Measurements from ENCODE around the gene KLHL8.
"Not testable (repeated sequence)": the region's sequence is repeated elsewhere in the genome, so short reads cannot be mapped to it uniquely, and the experiment has no call there.

KLHL8 gene

DNA sequence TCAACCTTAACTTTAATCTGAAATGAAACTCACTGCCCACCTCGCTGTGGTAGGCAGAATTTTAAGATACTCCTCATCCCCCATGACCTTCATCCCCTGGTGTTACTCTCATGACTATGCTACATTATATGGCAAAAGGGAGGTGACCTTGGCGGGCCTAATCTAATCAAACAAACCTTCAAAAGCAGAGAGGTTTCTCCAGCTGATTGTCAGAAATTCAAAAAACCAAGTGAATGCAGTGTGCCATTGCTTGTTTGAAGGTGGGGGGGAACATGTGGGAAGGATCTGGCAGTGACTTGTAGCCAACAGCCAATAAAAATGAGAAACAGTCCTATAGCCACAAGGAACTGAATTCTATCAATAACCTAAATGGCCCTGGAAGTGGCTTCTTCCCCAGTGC, 48.5 kb downstream of the KLHL8 start:
- no peak for DNase-seq

DNA sequence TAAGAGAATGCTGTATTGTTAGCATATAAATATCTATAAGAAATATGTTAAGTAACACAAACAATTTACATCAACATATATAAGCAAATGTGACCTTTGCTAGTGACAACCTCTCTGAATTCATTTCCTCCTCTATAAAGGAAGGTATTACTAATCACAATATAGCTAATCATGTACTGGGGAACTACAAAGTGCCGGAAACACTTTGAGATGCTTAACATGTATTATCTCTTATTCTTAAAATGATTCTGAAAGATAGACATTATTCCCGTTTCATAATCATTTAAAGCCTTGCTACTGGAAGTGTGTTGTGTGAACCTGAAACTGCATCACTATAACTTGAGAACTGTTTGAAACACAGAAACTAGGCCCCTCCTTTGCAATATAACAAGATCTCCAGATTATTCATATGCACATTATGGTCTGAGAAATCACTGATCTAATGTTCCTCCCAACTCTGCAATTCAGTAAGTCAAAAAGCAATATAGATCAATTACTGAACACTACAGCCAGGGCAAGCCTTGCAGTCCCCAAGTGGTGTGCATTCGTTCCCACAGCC, 54.0 kb downstream of the KLHL8 start:
- peak in 1 of 5 donors; percentile 11 for DNase-seq

DNA sequence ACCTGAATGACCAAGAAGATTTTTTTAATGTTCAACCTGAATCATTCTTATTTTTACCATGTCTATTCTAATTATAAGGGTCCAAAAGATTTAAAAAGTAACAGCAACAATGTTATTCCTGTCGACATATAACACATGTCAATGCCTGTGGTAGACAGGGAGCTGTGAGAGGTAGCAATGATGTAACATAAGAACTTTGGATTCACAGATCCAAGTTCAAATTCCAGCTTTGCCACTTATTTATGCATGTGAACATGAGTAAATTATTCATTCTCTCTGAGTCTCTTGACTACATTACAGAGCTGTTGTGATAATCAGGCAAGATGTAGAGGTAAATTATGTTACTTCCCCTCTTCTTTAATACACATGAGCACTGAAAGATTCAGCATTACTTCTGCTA, 54.5 kb downstream of the KLHL8 start:
- DNase-seq, result no peak

DNA sequence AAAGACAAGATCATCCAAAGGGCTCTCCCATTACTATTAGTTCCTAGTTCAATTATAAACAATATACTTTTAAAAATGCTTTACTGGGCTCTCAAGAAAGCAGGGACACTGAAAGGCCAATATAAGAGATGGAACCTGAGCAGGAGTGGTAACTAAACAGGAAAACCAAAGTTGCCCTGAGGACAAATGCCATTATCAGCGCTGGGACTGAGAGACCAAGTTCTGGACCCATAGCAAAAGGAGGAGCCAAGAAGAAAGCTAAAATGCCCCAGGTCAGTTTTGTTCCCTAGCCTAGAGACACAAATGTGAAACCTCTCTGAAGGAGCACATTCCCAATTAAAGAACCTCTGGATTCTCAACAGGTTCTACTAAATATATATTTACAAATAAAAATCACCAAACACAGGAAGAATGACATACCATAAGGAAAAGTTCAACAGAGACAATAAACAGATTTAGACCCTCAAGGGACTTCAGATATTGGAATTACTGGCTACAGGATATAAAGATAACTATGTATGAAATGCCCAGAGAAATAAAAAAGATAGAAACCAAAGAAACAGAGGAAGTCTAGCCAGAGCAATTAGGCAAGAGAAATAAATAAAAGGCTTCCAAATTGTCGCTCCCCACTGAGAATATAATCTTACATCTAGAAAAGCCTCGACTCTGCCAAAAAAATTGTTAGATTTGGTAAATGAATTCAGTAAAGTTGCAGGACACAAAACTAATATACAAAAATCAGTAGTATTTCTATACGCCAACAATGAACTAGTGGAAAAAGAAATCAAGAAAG, 67.1 kb downstream of the KLHL8 start:
- DNase-seq, result no peak

DNA sequence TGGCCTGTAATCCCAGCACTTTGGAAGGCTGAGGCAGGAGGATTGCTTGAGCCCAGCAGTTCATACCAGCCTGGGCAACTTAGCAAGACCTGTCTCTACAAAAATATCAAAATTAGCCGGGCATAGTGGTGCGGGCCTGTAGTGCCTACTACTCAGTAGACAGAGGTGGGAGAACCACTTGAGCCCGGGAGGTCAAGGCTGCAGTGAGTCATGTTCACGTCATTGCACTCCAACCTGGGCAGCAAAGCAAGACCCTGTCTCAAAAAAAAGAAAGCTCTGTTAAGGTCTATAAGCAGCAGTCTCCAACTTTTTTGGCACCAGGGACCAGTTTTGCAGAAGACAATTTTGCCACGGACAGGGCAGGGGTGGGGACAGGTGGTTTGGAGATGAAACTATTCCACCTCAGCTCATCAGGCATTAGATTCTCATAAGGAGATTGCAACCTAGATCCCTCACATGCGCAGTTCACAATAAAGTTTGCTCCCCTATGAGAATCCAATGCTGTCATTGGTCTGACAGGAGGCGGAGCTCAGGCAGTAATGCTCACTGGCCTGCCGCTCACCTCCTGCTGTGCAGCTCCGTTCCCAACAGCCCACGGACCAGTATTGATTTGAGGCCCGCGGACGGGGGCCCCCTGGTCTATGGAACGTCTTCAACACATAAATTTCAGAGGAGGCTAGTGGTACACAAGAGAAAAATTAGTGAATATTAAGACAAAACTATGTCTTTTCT, 67.9 kb downstream of the KLHL8 start:
- no peak for DNase-seq

DNA sequence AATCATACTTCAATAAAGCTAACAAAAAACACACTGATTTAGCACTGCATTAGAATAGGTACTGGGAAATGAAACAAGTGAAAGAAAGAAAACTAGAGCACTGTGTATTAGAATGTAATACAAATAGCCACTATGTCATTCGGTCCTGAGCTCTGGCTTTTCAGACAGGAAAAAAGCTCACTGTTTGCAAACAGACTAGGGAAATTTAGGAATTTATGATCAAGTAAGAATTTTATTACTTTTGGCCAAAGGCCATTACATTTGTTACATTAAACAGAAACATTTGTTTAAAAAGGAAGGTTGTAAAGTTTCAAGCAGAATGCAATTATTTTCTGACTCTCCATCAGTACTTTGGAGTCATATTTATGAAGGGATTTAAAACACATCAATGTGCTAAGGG, 68.7 kb downstream of the KLHL8 start:
- DNase-seq, result no peak

DNA sequence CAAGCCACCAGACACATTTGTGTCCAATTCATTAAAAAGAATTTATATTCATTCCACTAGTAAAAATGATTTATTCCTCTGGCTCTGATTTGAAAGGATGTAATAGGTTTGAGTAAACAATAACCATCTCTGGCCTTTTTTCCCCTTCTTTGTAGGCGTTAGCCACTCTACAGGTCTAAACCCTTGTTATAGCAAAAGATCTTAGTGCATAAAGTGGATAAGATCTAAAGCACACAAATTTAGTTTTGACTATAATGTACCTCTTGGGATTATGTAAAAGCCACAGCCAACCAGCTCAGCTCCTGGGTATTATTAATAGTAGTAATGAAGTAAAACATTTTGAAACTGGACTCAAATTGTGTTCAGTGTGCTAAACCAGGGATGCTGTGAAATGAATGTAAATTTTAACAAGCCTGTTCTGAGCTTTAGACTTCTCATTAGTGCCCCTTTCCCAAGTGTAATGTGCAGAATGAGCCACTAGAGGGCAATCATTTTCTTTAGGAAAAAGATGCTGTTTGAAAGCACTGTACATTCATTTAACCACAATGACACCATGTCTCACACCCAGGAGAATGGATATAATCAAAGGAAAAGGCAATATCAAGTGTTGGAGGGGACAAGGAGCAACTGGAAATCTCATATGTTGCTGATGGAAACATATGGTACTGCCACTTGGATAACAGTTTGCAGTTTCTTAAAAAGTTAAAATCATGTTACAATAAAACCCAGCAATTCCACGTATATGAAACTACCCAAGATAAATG, 69.7 kb downstream of the KLHL8 start:
- peak in 4 of 5 donors; percentile 11 to 68 (median 38) for DNase-seq

DNA sequence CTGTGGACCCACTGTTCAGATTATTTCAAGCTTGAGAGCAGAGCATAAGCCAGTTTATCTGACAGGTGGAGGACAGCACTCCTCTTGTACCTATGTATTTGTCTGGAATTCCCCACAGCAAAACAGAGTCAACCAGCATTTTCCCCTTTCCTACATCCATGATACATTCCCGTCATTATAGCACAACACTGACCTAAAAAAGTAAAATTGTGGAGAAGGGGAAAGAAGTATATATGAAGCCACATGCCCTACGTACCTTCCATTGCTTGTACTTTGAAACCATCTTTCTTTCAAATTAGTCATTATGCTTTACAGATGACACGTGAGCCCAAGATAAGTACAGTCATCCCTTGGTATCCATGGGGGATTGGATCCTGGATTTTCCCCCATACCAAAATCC, 73.3 kb downstream of the KLHL8 start:
- DNase-seq, result no peak

DNA sequence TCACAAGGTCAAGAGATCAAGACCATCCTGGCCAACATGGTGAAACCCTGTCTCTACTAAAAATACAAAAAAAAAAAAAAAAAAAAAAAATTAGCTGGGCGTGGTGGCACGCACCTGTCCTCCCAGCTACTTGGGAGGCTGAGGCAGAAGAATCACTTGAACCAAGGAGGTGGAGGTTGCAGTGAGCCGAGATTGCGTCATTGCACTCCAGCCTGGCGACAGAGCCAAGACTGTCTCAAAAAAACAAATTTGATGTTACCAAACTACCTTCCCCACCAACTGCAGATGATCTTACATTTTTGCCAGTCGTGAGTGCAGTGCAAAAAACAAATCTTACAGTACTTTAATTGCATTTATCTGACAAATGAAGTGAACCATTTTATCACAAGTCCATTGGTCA, 74.5 kb downstream of the KLHL8 start:
- not testable (repeated sequence) for DNase-seq

DNA sequence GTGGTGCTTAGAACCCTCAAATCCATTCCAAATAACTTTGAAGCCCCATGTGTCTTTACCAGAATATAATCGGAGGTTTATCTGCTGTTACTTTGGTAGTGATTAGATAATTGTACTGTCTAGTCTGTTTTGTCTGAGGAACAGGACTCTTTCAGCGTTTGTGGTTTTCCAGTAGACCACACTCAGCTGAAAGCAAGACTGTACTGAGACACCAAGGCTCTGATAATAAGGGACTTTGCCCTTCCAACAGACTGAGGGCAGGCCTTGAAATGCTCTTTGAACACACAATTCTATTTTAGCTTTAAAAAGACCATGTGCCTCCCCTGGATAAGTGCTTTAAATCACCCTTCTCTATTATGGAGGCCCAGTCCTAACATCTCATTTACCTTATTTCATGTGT, 76.1 kb downstream of the KLHL8 start:
- DNase-seq, result no peak

DNA sequence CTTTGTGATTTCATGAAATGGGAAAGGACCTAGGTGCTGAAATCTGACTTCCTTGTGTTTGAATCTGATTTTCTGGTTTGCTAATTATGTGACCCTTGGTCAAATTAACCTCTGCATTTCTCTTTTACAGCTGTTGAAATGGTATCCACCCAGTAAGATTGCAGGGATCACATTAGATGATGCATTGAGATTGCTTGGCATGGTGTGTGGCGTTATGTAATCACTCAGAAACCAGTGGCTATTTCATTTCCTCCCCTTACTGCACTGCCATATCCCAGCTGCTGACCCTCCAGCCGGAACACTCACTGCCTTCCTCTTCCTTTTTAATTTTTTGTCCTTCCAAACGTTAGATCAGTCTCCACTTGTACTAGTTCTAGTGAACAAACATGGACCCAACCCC, 79.0 kb downstream of the KLHL8 start:
- DNase-seq, result no peak

DNA sequence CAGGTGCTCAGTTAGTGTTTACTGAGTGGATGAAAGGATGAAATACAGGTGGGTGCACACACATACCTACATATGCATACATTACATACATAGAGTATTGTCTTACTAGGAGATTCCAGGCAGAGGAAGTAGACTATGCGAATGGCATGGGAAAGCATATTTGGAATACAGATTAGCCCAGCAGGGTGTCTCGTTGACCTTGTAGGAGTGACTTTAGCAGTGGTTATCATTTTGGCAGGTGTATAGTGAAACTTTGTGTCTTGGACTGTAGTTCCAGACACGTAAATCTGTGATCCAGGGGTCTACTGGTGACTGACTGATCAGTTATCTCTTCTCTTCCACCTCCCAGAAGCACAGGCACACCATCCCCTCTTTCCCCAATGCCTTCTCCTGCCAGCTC, 86.3 kb downstream of the KLHL8 start:
- DNase-seq, result no peak

DNA sequence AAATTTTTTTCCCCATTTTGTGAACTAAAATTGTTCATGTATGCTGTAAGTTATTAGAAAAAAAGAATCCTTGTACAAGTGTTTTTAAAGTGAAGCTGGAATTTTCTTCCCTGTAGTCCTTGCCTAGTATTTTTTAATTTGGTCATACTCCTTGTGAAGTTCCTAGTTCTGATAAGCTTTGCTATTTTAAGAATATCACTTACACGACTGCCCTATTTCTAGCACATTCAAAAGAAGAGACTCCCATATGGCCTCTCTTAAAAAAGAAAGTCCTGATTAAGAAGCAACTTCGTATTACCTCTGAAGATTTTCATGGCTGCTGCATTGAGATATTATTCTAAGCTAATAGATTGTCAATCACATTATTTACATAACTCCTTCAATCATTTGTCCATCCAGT, 87.2 kb downstream of the KLHL8 start:
- DNase-seq, result no peak

DNA sequence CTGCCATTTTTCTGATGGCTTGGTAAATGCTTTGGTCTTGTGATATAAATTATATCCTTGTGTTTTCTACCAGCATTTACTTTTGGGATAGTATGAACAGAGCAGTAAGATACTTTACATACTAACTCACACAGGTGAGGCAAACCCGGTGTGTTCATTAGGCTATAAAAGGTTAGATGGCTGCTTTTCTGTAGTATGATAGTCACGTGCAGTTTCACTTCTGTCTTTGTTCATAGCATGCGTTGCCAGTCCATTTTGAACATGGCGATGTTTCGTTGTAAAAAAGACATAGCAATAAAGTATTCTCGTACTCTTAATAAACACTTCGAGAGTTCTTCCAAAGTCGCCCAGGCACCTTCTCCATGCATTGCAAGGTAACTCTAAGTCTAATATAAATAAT, 88.4 kb downstream of the KLHL8 start:
- no peak for DNase-seq

DNA sequence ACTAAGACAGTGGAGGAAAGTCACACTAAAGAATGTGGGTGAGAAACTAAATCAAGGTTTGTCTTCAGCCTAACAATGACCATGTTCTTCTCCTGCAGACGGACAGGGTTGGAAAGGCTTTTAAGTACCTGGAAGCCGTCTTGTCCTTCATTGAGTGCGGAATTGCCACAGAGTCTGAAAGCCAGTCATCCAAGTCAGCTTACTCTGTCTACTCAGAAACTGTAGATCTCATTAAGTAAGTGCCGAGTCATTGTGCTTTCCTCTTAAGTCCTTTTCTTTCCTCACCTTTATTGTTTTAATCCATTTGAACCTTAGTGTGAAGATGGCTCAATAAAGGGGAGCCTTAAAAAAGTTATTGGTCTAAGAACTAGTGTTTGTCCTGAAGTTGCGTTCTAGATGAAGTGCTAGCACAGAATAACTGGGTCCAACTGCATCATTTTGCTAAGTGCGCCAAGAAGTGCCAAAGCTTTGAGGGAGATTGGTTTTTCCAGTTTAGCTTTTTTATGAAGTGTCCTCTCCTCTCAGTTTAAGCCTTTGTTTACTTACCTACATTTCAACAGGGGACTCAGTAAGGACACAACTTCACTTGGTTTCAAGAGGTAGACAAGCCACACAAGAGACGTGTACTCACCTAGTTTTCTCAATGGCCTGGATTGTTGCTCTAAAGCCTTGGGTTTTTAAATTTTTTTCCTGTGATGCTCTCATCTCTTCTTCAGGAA, 89.3 kb downstream of the KLHL8 start:
- DNase-seq, result no peak

DNA sequence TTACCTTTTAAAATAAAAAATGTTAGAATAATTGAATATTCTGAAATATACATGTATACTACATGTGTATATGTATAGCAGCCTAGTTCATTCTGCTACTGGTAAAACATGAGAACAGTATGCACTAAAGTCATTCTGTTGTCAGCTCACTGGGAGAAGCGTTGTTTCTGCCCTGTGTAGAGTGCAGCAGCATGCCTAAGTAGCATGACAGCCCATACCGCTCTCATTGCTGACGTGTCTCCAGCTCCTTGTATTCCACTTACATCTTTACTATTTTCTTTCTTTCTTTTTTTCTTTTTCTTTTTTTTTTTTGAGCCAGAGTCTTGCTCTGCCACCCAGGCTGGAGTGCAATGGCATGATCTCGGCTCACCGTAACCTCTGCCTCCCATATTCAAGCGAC, 90.7 kb downstream of the KLHL8 start:
- DNase-seq, result no peak

DNA sequence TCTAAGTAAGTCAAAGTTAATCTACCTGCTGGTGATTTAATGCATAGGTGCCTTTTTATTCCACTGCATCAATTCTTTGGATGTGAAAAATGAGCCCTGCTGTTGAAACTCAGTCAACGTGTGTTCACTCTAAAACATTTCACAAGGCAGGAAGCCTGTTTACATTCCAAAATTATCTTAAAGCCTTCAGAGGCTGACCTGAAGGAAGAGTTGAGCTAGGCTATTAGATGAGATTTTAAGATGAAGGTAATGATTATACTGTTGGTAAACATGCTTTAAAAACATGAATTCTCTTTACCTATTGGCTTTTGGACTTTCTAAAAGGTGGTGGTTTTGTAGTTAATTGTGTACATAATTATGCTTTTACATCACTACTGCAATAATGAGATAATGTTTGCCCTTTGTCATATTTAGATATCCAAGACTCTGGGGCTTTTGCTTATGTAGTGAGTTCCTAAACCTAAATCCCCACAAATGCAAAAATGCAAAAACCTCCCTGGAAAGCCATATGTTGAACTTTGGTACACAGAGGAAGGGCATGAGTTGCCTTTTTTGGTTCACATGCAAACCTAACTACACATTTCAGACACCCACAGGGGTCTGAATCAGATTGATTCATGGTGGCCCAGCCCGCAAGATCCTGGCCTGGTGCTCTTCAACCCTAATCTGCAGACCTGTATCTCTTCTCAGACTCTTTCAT, 92.3 kb downstream of the KLHL8 start:
- no peak for DNase-seq

DNA sequence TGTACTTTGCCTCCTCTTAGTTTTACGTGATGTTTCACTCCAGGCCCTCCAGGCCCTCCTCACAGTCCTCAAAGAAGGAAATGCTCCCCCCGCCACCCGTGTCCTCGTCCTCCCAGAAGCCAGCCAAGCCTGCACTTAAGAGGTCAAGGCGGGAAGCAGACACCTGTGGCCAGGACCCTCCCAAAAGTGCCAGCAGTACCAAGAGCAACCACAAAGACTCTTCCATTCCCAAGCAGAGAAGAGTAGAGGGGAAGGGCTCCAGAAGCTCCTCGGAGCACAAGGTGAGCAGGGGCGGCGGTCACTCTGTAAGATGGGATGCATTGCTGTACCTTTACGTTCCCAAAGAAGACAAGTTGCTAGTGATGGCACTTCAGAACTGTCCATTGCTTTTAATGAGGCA, 94.4 kb downstream of the KLHL8 start:
- DNase-seq, result no peak

DNA sequence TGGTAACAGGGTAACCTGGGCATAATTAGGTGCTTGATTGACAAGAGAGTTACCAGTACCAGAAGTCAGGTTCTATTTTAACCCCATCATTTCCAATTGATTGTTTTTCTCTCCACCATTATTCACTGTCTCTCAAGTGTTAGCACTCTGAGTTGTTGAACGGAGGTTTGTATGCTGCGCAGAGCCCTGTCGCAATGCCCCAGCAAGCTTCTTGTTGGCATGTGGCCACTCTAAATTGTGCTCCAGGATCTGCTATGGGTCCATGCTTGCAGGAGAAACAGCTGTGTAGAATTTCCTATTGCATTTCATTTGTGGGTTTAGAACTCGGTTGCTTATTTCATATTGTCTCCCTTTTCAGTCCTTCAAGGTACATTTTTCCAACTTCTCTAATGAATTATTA, 98.2 kb downstream of the KLHL8 start:
- DNase-seq, result no peak

DNA sequence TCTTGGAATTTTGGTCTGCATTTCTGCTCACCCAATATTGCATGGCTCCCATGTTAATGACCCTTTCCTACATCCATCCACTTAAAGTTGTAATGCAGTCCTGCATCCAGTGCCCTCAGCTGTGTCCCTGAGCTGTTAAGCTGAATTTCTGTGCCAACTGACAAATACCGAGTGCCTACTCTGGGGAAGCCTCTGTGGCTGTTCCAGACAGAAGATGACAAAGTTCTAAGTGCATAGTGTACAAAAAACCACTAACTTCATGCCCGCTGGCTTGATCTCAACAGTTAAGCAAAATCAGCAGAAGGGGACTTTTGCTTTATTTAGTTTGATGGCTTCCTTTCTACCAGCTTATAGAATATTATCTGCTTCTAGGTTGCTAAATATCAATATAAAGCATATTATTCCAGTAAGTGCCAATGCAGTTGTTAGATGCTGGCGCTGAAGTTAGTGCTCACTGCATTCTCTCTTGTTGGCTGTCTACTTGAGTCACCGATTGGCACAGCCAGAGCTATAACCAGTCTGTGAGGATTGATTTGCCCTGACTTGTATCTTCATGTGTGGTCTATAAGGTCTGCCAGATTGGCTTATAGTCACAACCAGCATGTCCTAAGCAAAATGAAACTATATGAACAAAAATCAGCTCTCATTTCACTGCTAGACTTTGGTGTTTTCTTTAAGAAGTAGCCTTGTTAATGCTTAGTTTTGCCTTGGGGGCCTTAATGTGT, 98.9 kb downstream of the KLHL8 start:
- no peak for DNase-seq

DNA sequence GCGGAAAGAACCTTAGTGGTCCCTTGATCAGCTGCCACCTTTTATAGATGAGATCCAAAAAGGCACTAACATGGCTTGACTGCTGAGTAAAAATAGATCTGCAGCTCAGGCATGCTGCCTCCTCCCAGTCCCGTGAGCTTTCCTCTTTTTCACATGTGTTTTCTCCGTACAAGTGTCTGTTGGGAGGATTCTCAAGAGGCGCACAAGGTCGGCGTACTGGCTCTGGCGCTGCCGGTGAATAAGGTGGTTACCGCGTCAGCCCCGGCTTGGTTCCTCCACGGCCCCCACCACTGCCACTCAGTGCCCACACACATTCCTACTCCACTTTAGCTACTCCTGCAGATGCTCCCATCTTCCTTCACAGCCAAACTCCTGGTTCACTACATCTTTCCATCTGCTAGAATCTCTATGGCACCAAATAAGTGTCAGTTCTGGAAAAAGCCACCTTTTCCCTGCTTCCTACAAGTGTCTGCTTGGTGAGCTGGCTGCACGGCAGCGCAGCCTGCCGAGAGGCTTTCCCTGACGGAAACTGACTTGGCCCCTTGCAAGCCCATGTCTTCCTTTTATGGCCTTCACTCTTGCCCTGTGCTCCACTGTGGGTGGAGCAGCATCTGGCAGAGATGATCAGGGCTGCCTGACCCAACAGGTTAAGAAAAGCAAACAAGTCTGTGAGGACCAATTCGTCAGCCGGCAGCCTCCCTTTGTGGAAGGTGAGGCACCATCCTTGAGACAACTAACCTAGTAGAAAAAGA, 99.8 kb downstream of the KLHL8 start:
- no peak for DNase-seq
